Measurements from ENCODE around the gene ZNF460. TPM values are rescaled to one million over a fixed set of nuclear protein-coding genes. Genes with fewer than 3 reads are reported as not detected.
A peak's percentile ranks its signal among the peaks of the same experiment; 100 is the strongest.

Gene ZNF460
- total RNA-seq, 1 donor from 2014 or later = 85.1 TPM

DNA sequence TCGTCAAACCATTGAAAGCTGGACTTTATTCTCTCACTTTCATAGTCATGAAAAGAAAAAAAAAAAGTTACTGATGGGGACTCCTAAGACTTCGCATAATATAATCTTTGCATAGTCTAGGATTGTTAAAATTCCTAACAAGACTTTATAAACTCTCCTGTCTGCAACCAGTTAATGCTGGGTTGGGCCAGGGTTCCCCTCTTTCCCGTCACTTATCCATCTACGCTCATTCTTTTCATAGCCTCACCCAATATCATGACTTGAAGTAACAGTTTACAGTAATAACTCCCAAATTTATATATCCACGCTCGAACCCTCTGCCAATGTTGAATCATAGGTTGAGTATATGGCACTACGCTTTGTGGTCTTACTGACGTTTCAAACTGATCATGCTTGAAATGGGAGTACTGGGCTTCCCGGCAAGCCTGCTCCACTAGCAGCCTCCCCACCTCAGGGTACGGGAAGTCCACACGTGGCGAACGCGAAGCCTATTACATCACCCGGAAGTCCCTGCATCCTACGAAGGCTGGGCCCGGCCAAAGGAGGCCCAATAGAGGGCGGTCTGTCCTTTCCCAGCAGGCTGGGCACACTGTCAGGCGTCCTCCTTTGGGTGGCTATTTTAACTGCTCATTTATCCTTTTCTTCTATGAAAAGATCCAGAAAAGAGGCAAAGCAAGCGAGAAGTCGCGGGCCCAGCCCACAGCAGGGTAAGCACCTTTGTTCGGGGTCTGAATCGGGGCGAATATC lies 694 bp upstream of the ZNF460 start:
- H3K9me3 Mint-ChIP-seq (ENCODE audit: unreplicated experiment) = no peaks in the 10 kb centered on the region
- TF ChIP-seq, protein P1, sequence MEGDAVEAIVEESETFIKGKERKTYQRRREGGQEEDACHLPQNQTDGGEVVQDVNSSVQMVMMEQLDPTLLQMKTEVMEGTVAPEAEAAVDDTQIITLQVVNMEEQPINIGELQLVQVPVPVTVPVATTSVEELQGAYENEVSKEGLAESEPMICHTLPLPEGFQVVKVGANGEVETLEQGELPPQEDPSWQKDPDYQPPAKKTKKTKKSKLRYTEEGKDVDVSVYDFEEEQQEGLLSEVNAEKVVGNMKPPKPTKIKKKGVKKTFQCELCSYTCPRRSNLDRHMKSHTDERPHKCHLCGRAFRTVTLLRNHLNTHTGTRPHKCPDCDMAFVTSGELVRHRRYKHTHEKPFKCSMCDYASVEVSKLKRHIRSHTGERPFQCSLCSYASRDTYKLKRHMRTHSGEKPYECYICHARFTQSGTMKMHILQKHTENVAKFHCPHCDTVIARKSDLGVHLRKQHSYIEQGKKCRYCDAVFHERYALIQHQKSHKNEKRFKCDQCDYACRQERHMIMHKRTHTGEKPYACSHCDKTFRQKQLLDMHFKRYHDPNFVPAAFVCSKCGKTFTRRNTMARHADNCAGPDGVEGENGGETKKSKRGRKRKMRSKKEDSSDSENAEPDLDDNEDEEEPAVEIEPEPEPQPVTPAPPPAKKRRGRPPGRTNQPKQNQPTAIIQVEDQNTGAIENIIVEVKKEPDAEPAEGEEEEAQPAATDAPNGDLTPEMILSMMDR (IDR thresholded peaks at IDR 0.05) = peak; percentile 51
- no peak overlapping the region for H3K27ac Mint-ChIP-seq (ENCODE audit: unreplicated experiment)
- peaks cover 30% of the 10 kb centered on the region for H3K4me1 Mint-ChIP-seq (ENCODE audit: unreplicated experiment)
- H3K4me3 Mint-ChIP-seq (ENCODE audit: unreplicated experiment) = no peak overlapping the region
- peaks cover 5% of the 10 kb centered on the region for H3K36me3 Mint-ChIP-seq (ENCODE audit: unreplicated experiment)
- no peaks in the 10 kb centered on the region for H3K27me3 Mint-ChIP-seq (ENCODE audit: unreplicated experiment)
- DNase-seq (ENCODE audit: extremely low spot score, unreplicated experiment) = peak; percentile 97

DNA sequence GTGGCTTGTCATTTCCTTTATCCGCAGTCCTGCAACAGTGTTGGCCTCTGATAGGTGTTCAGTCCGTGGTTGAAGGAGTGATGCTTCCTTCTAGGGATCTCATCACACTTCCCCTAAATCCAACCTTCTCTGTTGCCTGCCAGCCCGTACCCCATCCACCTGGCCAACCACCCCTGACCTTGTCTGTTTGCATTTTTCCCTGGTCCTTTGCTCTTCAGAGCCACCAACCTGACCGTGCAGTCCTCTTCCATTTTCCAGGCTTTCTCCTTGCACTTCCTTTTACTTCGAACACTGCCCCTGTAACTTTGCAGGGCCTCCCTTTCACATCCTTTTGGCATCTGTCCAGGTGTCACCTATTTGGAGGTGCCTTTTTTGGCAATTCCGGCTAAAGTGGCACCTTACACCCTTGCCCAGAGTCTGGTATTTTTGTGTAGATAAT lies 696 bp downstream of the ZNF460 start:
- H3K36me3 Mint-ChIP-seq (ENCODE audit: unreplicated experiment) = peaks cover 14% of the 10 kb centered on the region
- H3K4me3 Mint-ChIP-seq (ENCODE audit: unreplicated experiment) = no peak overlapping the region
- H3K4me1 Mint-ChIP-seq (ENCODE audit: unreplicated experiment) = peaks cover 31% of the 10 kb centered on the region
- H3K9me3 Mint-ChIP-seq (ENCODE audit: unreplicated experiment) = no peaks in the 10 kb centered on the region
- DNase-seq (ENCODE audit: extremely low spot score, unreplicated experiment) = no peak
- TF ChIP-seq, protein P1 (IDR thresholded peaks at IDR 0.05) = no peak
- H3K27ac Mint-ChIP-seq (ENCODE audit: unreplicated experiment) = no peak overlapping the region
- H3K27me3 Mint-ChIP-seq (ENCODE audit: unreplicated experiment) = no peaks in the 10 kb centered on the region

DNA sequence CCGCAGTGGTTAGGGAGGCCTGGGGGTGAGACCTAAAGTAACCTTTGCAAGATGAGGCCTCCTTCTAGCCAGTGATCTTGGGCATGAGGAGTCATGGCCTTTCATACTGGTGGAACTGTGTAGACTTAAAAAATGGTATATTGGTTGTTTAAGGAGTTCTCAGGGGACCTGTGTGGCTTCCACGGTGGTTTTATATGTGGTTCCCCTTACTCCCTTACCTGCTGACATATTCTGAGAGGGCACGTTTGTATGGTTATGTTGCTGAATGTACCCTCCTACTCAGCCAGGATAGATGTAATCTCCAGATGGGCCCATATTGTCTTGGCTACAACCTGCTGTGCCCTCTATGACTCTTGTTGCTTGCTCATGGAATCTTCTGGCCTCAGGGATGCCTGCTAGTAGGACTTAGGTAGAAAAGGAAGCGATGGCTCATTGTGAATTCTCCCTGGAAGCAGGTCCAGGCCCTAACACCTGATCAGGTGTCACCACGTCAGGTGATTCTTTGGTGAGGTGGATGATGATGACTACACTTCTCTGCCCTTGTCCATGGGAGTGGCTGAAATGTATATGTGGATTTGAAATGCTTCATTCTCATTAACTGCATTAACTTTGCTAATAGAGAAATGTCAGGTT lies 1.8 kb downstream of the ZNF460 start:
- peak overlapping the region; percentile 56 for H3K27ac Mint-ChIP-seq (ENCODE audit: unreplicated experiment)
- peaks cover 31% of the 10 kb centered on the region for H3K4me1 Mint-ChIP-seq (ENCODE audit: unreplicated experiment)
- DNase-seq (ENCODE audit: extremely low spot score, unreplicated experiment) = peak; percentile 27
- no peak overlapping the region for H3K4me3 Mint-ChIP-seq (ENCODE audit: unreplicated experiment)
- no peaks in the 10 kb centered on the region for H3K9me3 Mint-ChIP-seq (ENCODE audit: unreplicated experiment)
- no peaks in the 10 kb centered on the region for H3K27me3 Mint-ChIP-seq (ENCODE audit: unreplicated experiment)
- TF ChIP-seq, protein P1 (IDR thresholded peaks at IDR 0.05) = no peak
- peaks cover 17% of the 10 kb centered on the region for H3K36me3 Mint-ChIP-seq (ENCODE audit: unreplicated experiment)

DNA sequence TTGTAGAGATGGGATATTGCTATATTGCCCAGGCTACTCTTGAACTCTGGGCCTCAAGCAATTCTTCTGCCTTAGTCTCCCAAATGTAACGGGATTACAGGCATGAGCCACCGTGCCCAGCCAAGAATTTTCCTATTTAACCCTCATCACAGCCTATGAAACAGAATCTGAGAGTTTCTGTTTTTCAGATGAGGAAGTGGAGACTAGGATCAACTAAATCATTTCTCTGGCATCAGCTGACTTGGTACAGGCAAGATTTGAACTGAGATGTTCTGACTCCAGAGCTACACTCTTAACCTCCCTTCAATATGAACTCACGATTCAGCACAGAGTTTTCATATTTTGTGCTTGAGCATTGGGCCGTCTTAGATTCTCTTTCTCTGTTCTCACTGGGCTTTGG lies 8.1 kb downstream of the ZNF460 start:
- peaks cover 65% of the 10 kb centered on the region for H3K36me3 Mint-ChIP-seq (ENCODE audit: unreplicated experiment)
- no peak overlapping the region for H3K4me3 Mint-ChIP-seq (ENCODE audit: unreplicated experiment)
- peaks cover 7% of the 10 kb centered on the region for H3K4me1 Mint-ChIP-seq (ENCODE audit: unreplicated experiment)
- DNase-seq (ENCODE audit: extremely low spot score, unreplicated experiment) = no peak
- no peak overlapping the region for H3K27ac Mint-ChIP-seq (ENCODE audit: unreplicated experiment)
- H3K27me3 Mint-ChIP-seq (ENCODE audit: unreplicated experiment) = no peaks in the 10 kb centered on the region
- H3K9me3 Mint-ChIP-seq (ENCODE audit: unreplicated experiment) = peaks cover 22% of the 10 kb centered on the region
- TF ChIP-seq, protein P1 (IDR thresholded peaks at IDR 0.05) = no peak

DNA sequence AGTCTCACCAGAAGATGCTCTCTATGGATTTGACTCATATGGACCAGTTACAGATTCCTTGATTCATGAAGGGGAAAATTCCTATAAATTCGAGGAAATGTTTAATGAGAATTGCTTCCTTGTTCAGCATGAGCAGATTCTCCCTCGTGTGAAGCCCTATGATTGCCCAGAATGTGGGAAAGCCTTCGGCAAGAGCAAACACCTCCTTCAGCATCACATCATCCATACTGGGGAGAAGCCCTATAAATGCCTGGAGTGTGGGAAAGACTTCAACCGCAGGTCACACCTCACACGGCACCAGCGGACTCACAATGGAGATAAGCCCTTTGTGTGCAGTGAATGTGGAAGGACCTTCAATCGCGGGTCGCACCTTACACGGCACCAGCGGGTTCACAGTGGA lies 10.7 kb downstream of the ZNF460 start:
- no peak overlapping the region for H3K27ac Mint-ChIP-seq (ENCODE audit: unreplicated experiment)
- TF ChIP-seq, protein P1 (IDR thresholded peaks at IDR 0.05) = no peak
- H3K27me3 Mint-ChIP-seq (ENCODE audit: unreplicated experiment) = no peaks in the 10 kb centered on the region
- H3K4me3 Mint-ChIP-seq (ENCODE audit: unreplicated experiment) = no peak overlapping the region
- no peak for DNase-seq (ENCODE audit: extremely low spot score, unreplicated experiment)
- H3K4me1 Mint-ChIP-seq (ENCODE audit: unreplicated experiment) = no peaks in the 10 kb centered on the region
- peaks cover 34% of the 10 kb centered on the region for H3K9me3 Mint-ChIP-seq (ENCODE audit: unreplicated experiment)
- peaks cover 81% of the 10 kb centered on the region for H3K36me3 Mint-ChIP-seq (ENCODE audit: unreplicated experiment)
